ENCODE results near the gene GHR.

DNA sequence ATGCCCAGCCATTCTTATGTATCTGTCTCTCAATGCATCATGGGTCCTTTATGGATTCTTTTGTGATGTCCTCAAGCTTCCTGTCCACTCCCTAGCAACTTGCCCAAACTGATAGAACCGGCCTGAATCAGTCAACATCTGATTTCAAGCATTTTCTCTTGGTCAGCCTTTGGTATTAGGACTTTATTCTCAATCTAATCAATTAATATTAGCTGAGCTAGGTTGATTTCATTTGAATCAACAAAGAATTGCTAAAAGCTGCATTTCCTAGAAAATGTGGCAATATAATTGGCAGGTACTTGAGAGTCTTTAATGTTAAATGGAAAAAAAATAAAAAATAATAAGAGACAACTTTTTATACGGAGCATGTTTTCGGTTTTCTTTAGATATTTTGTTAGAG, 121.8 kb downstream of the GHR start:
- TF ChIP-seq, protein P1, sequence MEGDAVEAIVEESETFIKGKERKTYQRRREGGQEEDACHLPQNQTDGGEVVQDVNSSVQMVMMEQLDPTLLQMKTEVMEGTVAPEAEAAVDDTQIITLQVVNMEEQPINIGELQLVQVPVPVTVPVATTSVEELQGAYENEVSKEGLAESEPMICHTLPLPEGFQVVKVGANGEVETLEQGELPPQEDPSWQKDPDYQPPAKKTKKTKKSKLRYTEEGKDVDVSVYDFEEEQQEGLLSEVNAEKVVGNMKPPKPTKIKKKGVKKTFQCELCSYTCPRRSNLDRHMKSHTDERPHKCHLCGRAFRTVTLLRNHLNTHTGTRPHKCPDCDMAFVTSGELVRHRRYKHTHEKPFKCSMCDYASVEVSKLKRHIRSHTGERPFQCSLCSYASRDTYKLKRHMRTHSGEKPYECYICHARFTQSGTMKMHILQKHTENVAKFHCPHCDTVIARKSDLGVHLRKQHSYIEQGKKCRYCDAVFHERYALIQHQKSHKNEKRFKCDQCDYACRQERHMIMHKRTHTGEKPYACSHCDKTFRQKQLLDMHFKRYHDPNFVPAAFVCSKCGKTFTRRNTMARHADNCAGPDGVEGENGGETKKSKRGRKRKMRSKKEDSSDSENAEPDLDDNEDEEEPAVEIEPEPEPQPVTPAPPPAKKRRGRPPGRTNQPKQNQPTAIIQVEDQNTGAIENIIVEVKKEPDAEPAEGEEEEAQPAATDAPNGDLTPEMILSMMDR (IDR thresholded peaks at IDR 0.05) = no peak
- no peak for TF ChIP-seq POLR2AphosphoS5 (IDR thresholded peaks at IDR 0.05)
